Ishikawa (cell line): ENCODE results near the gene PODXL2.

Source experiments
- CEBPB ChIP-seq: IDR thresholded peaks from 2 replicates; pipeline ENCODE4 v1.6.1; 2012
- CREB1 ChIP-seq: IDR thresholded peaks from 2 replicates; pipeline ENCODE4 v1.6.1; 2012; ENCODE audit warnings: low read depth
- EGR1 ChIP-seq: IDR thresholded peaks from 2 replicates; pipeline ENCODE4 v1.6.1; 2012
- EP300 ChIP-seq: IDR thresholded peaks from 2 replicates; pipeline ENCODE4 v1.6.1; 2012; ENCODE audit warnings: borderline replicate concordance
- FOXM1 ChIP-seq: IDR thresholded peaks from 2 replicates; pipeline ENCODE4 v1.6.1; 2012; ENCODE audit warnings: low read depth, borderline replicate concordance
- MAX ChIP-seq: IDR thresholded peaks from 2 replicates; pipeline ENCODE4 v1.6.1; 2012
- NFIC ChIP-seq: IDR thresholded peaks from 2 replicates; pipeline ENCODE4 v1.6.1; 2012
- RAD21 ChIP-seq: IDR thresholded peaks from 2 replicates; pipeline ENCODE4 v1.6.1; 2012; ENCODE audit warnings: low read depth
- TAF1 ChIP-seq: IDR thresholded peaks from 2 replicates; pipeline ENCODE4 v1.6.1; 2012; ENCODE audit warnings: low read depth, mild to moderate bottlenecking
- TCF12 ChIP-seq: IDR thresholded peaks from 2 replicates; pipeline ENCODE4 v1.6.1; 2012; ENCODE audit warnings: low read depth
- TEAD4 ChIP-seq: IDR thresholded peaks from 2 replicates; pipeline ENCODE4 v1.6.1; 2012
- USF1 ChIP-seq: IDR thresholded peaks from 2 replicates; pipeline ENCODE4 v1.6.1; 2012
- YY1 ChIP-seq: IDR thresholded peaks from 2 replicates; pipeline ENCODE4 v1.6.1; 2012; ENCODE audit warnings: low read depth
- ZBTB7A ChIP-seq: IDR thresholded peaks from 2 replicates; pipeline ENCODE4 v1.6.1; 2012; ENCODE audit warnings: low read depth
- TF ChIP-seq, protein P1 (sequence below): IDR thresholded peaks from 2 replicates; pipeline ENCODE4 v1.6.1; 2012; ENCODE audit warnings: low read depth, mild to moderate bottlenecking

Gene PODXL2

DNA sequence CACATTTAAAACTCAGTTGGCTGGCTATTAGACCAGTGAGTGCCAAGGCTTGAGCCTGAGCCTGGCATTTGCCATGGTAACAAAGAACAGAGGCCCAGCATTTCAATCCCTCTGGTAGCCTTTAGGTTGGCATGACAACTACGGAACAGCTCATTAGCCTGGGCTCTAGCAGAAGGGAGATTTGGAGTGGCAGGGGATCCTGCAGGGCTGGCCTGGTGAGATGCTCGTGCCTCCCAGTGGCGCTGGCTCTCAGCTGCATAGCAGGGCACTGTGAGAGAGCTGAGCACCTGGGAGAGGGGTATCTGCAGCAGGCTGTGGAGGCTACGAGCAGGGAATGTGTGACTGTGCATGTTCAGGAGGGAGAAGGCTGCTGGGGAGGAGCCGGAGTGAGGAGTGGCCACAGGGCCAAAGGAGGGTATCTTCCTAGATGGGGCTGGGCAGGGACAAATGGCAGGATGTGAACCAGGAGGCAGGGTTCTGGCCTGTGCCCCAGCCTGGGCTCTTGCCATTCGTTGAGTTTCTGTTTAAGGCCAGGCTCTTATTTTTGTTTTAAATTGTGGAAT, 38.2 kb downstream of the PODXL2 start:
- TF ChIP-seq FOXM1 (no peak), CEBPB (no peak)

DNA sequence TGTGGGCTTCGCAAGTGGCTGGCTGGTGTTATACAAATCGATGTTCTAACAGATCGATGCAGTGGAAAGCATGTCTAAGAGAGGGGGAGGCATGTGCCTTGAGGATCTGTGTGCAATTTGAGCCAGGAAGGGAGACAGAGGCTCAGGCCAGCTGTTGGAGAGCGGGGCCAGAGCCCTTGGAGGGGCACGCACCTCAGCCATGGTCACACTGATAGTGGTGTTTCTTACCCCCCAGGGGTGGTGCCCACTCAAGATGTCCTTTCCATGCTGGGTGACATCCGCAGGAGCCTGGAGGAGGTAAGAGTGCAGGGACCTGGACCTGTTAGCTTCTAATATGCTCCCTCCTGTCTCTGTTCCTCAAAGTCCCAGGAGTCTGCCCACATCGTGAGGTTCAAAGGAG, 39.9 kb downstream of the PODXL2 start:
- TF ChIP-seq ZBTB7A (no peak), CREB1 (no peak), FOXM1 (no peak), USF1 (no peak), EGR1 (no peak), EP300 (no peak), TAF1 (no peak), RAD21 (no peak), MAX (no peak), TCF12 (no peak), TEAD4 (no peak), CEBPB (no peak), NFIC (no peak), YY1 (no peak)
- TF ChIP-seq, protein P1, sequence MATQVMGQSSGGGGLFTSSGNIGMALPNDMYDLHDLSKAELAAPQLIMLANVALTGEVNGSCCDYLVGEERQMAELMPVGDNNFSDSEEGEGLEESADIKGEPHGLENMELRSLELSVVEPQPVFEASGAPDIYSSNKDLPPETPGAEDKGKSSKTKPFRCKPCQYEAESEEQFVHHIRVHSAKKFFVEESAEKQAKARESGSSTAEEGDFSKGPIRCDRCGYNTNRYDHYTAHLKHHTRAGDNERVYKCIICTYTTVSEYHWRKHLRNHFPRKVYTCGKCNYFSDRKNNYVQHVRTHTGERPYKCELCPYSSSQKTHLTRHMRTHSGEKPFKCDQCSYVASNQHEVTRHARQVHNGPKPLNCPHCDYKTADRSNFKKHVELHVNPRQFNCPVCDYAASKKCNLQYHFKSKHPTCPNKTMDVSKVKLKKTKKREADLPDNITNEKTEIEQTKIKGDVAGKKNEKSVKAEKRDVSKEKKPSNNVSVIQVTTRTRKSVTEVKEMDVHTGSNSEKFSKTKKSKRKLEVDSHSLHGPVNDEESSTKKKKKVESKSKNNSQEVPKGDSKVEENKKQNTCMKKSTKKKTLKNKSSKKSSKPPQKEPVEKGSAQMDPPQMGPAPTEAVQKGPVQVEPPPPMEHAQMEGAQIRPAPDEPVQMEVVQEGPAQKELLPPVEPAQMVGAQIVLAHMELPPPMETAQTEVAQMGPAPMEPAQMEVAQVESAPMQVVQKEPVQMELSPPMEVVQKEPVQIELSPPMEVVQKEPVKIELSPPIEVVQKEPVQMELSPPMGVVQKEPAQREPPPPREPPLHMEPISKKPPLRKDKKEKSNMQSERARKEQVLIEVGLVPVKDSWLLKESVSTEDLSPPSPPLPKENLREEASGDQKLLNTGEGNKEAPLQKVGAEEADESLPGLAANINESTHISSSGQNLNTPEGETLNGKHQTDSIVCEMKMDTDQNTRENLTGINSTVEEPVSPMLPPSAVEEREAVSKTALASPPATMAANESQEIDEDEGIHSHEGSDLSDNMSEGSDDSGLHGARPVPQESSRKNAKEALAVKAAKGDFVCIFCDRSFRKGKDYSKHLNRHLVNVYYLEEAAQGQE: no peak

- TF ChIP-seq FOXM1 (no peak), USF1 (no peak), ZBTB7A (no peak), CREB1 (no peak), NFIC (no peak), TEAD4 (no peak), CEBPB (no peak), EGR1 (no peak), MAX (no peak), YY1 (no peak), TCF12 (no peak), RAD21 (no peak)
- TF ChIP-seq, protein P1: no peak
These were observed 40.7 kb downstream of the PODXL2 start for GRCh38 chr3:127669541-127670228.

- TF ChIP-seq RAD21 (no peak), TEAD4 (no peak), USF1 (no peak), EP300 (no peak), CREB1 (no peak), EGR1 (no peak), CEBPB (no peak), TAF1 (no peak), ZBTB7A (no peak), YY1 (no peak), MAX (no peak), FOXM1 (no peak), TCF12 (no peak), NFIC (no peak)
- TF ChIP-seq, protein P1: no peak
These were observed 41.2 kb downstream of the PODXL2 start for GRCh38 chr3:127670229-127670559.
